NCI-H2196 treated with DMSO at 0.1 percent for 48 hours (cell line): ENCODE measurements around the gene COL23A1.

ENCODE experiments used
- DNase-seq: peaks from one replicate; lab custom pipeline; 2025; ENCODE audit not compliant: unreplicated experiment; lab: John Stamatoyannopoulos, UW

The COL23A1 gene

DNA sequence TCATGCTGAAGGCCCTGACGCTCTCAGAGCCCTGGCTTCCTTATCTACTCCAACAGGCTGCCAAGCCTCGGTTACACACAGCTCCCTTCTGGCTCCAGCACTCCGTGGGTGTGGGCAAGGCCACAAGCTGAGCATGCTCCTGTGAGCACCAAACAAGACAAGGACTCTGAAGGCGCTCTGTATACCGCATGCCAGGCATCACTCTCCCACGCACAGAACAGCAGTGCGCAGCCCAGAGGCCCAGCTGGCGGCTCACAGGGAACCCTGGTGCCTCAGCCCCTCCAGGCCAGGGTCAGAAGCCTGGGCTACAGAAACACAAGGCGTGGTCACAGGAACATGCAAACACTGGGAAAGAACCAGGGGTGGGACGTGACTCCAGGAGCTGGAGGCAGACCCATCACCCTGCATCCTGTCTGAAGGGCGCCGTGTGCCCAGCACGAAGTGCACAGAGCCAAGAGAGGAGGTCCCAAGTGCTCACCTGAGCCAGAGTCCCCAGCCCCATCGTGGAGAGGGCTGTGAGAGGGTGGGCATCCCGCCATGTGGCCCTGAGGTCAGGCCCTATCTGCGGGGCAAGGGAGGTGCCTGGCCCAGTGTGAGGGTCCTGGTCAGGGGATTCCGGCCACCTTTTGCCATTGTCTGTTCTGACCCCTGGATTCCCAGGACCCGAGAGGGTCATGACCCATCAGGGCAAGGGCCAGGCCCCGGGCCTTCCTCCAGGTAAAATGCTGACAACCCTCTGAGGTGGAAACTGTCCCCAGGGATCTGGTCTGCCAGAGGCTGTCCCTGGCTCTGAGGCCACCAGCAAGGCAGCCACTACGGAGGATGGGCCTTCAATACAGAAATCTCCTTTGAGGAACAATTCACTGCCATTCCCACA, 54.7 kb downstream of the COL23A1 start:
- no peak for DNase-seq

DNA sequence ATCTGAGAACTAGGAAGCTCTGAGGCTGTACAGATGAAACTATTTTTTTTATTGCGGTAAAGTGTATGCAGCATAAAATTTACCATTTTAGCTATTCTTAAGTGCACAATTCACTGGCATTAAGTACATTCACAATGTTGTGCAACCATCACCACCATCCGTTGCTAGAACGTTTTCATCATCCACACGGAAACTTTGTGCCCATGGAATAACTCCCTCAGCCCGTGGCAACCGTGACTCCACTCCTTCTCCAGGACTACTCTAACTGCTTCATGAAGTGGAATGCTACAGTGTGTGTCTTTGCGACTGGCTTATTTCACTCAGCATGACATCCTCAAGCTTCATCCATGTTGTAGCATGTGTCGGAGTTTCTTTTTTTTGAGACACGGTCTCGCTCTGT, 57.1 kb downstream of the COL23A1 start:
- DNase-seq = no peak

DNA sequence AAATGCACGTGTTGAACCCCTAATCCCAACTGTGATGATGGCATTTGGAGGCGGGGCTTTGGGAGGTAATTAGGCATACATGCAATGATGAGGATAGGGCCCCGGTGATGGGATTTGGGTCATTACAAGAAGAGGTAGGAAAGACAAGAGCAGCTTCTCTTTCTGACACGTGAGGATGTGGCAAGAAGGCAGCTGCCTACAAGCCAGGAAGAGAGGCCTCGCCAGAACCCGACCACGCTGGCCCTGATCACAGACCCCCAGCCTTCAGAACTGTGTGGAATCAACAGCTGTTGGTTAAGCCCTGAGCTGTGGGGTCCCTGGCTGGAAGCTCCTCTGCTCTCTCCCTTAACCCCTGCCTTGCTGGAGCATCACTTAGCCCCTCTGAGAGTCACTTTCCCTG, 57.5 kb downstream of the COL23A1 start:
- no peak for DNase-seq

DNA sequence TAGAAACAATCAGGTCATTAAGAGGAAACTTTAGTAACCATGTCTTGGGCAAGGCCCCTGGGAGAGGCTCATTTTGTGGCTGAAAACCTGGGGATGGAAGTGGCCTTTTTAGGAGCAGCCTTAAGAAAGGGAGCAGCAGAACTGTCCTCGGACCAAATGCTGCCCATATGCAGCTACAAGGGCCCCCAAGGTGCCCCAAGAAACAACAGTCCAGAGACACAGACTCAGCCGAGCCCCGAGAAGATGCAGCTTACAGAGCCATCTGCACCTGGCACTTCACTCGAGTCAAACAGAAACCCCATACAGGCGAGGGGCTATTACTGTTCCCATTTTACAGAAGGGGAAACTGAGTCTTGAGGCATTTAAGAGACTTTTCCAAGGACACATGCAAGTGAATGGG, 58.0 kb downstream of the COL23A1 start:
- DNase-seq = no peak

DNA sequence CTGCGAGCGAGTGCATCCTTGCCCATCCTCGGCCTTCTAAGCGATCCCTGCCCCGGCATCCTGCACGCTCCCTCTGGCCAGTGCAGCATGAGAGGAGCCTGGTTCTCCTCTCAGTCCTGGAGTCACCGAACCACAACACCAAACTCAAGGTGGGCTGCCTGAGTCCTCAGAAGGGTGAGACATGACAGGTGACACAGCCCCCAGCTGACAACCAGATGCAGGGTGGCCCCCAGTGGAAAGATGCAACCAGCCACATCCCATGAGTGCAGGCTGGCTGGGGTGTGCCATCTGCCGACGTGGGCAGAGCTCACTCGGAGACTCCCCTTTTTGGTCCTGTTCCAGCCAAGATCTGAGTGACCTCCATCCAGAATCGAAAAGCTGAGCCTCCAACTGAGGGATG, 58.4 kb downstream of the COL23A1 start:
- DNase-seq = no peak

DNA sequence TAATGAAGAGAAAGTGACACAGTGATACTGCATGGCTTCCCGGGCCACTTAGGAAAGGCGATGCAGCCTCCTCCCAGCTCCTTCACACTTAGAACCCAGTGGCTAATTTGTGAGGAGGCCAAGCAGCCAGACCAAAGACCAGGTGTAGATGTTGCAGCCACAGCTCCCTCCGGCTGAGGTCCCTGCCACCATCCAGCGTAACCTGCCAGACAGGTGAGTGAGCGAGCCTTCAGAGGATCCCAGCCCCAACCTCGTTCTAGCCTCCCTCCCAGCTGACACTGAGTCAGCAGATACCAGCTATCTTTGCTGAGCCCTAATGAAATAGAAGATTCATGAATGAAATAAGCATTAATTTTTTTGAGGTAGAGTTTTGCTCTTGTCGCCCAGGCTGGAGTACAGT, 59.7 kb downstream of the COL23A1 start:
- no peak for DNase-seq

DNA sequence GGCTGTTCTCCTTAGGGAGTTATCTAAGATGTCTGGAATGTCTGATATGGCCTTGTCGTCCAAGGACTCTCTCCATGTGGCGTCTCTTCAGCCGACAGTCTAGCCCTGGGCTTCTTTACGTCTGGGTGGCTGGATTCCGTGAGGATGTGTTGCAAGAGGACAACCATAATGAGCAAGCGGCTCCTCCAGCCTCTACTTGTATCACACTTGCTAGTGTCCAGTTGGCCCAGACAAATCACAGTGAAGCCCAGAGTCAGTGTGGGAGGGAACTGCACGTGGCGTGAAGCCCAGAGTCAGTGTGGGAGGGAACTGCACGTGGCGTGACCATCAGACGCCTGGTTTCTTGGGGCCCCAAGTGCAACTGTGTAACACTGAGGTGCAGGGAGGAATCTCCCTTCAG, 61.1 kb downstream of the COL23A1 start:
- DNase-seq = no peak

DNA sequence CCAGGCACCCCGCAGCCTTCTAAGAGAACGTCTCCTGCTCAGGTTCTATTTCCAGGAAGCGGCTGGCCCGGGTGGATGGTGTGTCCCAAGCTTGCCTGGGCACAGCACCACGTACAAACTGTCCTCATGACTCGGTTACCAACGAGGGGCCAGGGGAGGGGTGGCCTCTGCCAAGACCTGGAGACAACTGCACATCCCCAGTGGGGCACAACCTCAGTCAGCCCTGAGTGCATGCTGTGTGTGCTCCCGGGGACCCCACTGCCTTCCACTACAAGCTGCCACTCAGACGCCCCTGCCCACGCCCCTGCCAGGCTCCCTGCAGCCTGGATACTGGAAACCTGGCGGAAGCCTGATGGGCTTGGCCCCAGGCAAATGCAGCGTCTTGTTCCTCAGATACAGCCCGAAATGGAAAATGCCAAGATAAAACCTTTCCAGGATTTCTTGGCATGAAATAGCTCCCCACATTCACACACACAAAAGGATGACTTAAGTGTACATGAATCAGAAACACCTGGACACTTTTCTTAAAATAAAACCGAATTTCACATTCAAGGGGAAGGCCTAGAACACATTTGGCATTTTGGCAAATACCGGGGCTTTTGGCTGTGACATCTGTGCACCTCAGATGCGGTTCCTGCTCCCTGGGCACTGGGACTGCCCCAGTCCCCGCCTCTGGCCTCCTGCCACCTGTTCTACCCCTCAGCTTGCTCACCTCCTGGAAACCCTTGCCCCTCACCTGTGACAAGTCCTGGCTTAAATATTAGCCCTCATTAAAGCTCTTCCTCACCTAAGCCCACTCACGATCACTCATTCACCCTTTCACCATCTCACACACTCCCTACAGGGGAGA, 62.5 kb downstream of the COL23A1 start:
- DNase-seq = no peak

DNA sequence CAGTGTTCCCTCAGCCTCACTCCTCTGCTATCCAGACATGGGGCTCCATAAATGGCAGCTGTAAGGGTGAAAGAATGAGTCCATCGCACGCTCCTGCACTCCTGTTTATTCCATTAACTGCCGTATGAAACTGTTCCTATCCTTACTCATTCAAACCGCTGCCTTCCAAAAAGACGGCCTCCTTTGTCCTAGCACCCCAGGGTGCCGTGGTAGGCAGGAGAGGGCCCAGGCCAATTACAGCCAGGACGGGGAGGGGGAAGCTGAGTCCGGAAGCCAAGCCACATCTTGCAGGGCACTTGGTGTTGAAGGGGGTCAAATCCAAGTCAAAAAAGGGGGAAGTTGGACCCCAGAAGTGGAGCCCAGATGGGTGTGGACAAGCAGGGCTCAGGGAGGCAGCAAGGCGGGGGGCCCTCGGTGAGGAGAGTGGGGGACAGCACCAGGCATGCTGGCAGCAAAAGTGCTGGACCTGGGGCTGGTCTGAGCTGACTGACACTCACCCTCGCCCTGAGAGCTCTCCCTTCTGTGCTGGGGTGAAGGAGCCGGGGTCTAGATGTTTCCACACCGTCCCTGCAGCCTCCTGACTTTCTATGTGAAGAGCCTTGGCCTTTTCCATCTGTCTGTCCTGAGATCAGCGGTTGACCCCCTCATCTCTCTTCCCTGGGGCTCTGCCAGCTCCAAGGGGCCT, 63.3 kb downstream of the COL23A1 start:
- no peak for DNase-seq

DNA sequence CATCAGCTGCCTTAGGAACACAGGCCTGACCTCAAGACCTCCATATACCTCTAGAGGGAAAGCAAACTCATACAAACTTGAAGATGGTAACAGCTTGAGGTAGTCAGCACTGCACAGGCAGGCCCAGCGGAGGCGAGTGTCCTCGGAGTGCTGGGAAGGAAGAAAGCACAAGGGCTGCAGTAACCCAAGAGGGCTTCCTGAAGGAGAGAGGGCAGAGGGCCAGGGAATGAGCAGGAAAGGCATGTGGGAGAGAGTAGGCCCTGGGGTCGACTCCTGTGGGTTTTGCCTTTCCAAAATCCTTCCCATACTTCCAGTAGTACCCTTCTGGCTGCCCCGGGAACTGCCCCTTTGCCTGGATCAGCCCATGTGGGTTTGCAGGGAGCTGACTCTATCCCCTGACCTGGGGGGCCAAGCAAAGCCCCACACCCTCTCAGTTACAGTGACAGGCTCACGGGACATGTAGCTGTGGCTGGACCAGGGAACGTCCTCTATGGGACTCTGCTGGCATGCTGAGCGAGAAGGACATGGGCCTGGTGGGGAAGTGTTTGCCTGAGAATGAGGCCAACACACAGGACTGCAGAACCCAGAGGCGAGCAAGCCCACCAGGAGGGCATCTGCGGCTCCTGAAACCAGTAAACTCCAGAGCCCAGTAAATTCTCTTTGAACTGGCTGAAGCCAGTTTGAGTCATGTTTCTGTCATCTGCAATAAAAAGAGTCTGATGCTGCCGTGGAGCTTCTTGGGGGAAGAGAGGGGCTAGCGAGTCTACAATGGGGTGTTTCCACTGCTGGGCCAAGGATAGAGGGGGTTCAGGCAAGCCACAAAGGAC, 64.1 kb downstream of the COL23A1 start:
- DNase-seq = no peak

DNA sequence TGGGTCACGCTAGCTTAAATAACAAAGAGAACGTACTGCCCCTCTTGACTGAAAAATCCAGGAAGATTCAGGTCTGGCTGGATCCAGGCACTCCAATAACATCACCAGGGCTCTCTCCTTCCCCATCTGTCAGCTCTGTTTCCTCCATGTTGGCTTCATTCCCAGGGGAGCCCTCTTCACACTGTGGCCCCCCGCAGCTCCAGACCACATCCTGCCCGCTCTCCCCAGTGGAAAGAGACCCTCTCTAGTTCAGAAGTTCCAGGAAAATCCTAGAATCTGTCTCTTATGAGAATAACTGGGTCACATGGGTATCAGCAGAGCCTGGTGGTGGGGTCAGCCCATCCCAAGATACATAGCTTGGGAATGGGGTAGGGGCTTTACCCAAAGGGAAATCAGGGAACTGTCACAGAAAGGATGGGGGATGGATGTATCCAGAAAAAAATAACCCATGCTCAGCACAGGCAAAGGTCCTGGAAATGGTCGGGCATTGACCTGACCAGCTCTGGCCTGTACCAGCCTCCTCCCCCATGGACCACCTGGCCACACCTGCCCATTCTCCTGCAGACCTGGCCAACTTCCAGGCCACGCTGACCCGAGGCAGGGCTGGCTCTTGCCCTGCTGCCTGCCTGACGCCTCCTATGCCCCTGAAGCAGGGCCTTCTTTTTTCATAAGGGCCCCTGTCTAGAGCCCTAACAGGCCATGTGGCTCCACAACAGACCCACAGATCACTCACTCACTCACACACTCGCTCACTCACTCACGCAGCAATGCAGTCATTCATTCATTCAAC, 65.9 kb downstream of the COL23A1 start:
- DNase-seq = no peak

DNA sequence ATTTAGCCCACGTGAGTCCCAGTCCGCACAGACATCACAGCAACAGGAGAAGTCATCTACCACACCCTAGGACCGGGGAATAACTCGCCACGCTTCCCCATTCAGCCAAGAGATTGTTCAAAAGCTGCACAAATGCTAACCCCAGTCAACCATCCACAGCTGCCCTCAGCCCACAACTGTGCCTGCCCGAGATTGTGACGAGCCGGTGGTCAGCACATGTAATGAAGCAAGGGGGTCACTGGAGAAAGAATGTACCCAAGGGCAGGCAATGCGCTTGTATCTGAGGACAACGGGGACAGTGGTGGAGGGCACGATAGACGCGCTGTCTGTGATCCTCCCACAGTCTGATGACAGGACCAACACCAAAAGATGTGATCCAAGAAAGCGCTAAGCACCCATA, 67.8 kb downstream of the COL23A1 start:
- no peak for DNase-seq

DNA sequence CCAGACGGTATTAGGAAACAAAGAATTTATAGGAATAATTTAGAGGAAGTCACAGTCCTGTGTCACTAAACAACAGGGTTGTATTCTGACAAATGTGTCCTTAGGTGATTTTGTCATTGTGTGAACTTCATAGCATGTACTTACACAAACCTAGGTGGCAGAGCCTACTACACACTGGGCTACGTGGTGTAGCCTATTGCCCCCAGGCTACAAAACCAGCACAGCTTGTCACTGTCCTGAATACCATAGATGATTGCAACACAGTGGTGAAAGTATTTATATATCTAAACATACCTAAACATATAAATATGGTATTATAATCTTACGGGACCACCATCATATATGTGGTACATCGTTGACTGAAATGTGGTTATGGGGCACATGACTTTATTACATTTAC, 69.3 kb downstream of the COL23A1 start:
- DNase-seq = no peak

DNA sequence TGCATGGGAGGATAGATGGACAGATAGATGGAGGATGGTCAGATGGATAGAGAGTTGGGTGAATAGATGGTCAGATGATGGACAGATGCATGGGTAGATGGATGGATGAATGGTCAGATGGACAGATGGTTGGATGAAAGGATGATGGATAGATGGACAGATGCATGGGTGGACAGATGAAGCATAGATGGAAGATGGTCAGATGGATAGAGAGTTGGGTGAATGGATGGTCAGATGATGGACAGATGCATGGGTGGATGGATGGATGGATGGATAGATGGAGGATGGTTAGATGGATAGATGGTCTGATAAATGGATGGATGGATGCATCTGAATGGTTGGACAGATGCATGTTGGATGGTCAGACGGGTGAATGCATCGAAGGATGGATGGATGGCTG, 70.4 kb downstream of the COL23A1 start:
- DNase-seq = no peak

DNA sequence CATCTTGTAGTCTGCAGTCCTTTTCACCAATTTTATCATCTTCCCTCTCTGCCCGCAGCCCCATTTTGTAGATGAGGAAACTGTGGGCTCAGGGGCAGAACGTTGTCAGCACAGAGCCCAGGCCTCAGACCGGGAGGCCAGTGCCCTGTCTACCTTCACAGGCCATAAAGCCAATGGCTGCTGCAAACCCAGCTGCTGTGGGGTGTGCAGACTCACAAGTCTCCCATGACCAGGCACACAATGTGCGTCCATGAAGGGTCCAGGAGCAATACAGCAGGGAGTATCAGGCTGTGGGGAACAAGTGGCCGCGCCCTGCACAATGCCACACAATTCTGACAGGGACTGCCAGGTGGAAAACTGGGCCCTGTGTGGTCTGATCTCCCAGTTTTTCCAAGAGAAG, 71.0 kb downstream of the COL23A1 start:
- no peak for DNase-seq

DNA sequence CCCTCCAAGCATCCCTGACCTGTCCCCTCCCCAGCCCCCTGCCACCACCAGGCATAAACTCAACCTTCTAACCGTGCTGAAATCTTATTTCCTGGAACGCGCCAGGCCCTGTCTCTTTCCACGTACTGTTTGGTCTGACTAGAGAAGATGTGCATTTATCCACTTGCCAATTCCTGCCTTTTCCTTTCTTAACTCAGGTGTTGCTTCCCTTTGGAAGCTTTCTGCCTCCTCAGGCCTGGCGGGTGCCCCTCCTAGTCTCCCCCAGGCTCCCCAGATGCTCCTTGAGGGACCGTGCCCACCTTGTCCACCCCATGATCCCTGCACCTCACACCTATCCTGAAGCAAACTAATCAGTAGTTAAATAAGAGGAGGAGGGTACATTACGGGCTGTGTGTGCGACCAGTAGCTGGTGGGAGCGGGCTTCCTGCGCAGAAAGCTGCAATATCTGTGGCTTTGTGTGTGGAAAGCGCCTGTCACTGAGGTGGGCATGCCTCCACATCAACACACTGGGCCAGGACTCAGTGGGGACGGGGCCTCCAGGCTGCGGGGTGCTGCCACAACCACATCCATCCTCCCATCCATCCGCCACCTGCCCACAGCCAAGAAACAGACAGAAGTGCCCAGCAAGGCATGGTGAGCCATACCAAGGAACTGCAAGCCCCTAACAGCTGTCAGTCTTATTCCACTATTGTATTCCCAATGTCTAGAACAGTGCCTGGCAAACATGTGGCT, 73.5 kb downstream of the COL23A1 start:
- DNase-seq = no peak

DNA sequence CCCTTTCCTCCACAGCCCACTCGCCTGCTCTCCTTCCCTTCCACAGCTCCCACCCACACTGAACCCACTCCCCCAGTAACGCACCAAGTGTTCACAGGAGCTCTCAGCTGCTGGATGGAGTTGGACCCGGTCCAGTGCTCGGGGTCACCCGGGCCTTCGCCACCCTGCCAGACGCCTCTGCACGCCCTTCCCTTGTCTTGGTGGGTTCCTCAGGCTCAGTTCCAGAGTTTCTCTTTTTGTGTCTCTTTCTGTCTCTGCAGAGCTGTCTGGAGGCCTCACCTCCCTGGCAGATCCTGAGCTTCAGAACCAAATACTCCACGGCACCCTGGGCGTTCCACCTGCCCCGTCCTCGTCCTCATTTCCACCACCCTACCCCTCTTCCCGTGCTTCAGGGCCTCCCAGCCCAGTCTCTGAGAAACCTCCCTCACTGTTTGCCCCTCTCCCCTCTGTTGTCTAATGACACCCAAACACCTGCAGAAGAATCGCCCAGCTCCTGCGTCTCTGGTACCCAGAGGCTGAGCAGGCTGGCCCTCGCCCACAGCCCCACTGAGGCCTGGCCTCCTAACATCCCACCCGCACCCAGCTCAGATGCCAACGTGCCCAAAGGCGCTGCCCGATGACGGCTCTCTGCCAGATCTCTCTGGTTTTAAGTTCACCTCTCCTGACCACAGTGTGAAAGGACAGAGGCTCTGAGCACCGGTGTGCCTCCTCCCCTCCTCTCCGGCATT, 74.3 kb downstream of the COL23A1 start:
- DNase-seq = no peak

DNA sequence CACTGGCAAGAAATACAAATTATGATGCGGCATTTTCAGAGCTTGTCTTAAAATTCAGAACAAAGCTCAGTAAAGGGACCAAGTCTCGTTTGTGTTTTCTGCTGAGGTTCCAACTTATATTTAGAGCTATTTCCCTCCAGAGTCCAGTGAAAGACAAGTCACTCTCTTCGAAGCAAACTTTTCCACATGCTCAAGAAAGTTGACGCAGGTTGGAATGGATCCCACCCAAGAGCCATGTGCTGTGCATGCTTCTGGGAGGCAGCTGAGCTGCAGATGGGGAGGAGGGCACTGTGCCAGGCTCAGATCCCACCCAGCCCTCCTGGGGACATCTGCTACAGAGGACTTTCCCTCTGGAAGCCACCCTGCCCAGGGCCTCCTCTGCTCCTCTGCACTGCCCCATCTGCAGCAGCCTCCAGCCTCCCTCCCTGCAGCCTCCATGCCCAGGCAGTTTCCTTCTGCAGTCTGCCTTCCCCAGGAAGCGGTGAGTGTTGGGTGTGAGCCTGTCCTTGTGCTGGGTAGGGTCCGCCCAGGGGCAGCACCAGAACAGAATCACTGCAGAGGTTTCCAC, 75.3 kb downstream of the COL23A1 start:
- DNase-seq = no peak
